Sciatic nerve (tissue), 2 donors: ENCODE data around the gene PRDM16. TPM values are rescaled to one million over a fixed set of nuclear protein-coding genes. Genes with fewer than 3 reads are reported as not detected.

Source experiments
- ATAC-seq: fragments of 200-7000 bp; cut with Tn5 transposase; one replicate; pipeline ENCODE4 v1.9.1; 2020; ENCODE audit warnings: mild to moderate bottlenecking, moderate library complexity
- DNase-seq: peaks from one replicate; pipeline ENCODE4 v3.0.0-alpha.2; 2020; ENCODE audit warnings: low spot score
- intact Hi-C: fragments of 100-400 bp; cut with DNase I; formaldehyde crosslinking; loops from one replicate; pipeline ENCODE4 v1.14.2; 2022
- total RNA-seq: library from RNA; stranded (reverse); fragmentation: NEBNext Ultra II Directional; extraction: Animal tissue kit (Norgen Biotek cat#: 25700); gene quantifications from one replicate; pipeline ENCODE4 v1.2.1, GENCODE V29; 2021
- donor health status: DM: no; HTN: no; CAD: no.
- donor health status: DM: no; HTN: no; CAD: no.

Gene PRDM16
- total RNA-seq, 1 donor from 2014 or later = 31.3 TPM

DNA sequence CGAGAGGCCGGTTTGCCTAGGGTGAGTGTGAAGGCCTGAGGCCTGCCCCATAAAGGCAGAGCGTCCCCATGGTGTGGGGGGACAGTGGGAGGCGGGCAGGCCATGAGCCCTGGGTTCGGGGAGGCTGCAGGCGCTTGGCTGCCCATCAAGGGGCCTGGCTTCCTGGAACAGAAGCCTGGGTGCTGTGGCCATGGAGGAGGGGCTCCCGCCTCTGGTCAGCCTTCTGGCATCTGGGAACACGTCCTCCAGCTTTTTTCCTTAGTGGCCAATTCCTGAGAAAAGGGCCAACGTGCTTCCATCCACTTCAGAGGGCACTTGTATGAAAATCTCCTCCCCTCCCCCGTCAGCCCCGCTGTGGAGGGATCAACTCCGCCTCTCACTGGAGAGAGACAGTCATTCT lies 58.7 kb downstream of the PRDM16 start:
- DNase-seq = no peak
- intact Hi-C loops = no loop called here

DNA sequence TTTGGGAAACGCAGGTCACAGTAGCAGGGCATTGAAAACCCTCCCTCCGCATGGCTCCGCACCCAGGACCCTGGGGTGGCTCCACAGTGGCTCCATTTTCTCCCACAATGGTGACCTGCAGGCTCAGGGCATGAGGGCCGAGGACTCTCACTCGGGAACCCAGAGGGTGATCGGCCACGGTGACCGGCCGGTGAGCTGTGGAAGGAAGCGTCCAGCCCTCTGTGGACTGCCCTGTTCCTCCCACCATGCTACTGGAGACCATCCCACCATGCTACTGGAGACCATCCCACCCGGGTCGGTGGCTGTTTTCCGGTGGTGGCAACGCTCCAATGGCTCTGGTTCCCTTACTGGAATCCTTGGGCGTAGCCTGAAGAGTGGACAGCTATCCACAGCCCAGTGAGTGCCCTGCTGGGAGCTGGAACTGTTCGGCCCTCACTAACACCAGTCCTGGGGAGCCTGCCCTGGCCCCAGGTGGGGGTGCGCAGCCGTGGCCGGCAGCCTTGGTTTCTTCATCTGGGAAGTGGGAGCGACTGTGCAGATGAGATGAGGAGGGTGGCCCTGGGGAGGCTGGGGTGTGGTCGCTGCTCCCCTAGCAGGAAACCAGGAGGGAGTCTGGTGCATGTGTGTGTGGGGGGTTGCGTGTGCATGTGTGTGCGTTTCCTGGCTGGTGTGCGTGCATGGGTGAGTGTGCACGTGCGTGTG lies 59.6 kb downstream of the PRDM16 start:
- ATAC-seq (no peak), DNase-seq (no peak)
- intact Hi-C loops = no loop called here

More for the DNA sequence above, 58.7 kb downstream of the PRDM16 start:
- peak; percentile 12 for ATAC-seq

DNA sequence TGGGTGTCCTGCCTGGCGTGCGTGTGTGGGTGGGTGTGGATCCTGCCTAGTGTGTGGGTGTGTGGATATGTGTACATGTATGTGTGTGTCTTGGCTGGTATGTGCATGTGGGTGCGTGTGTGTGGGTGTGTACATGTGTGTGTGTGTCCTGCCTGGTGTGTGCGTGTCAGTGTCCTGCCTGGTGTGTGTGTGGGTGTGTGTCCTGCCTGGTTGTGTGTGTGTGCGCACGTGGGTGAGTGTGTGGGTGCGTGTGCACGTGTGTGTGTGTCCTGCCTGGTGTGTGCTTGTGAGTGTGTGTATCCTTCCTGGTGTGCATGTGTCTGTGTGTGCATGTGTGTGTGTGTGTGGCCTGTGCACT lies 60.1 kb downstream of the PRDM16 start:
- ATAC-seq = no peak
- intact Hi-C loops = no loop called here
- DNase-seq = no peak

DNA sequence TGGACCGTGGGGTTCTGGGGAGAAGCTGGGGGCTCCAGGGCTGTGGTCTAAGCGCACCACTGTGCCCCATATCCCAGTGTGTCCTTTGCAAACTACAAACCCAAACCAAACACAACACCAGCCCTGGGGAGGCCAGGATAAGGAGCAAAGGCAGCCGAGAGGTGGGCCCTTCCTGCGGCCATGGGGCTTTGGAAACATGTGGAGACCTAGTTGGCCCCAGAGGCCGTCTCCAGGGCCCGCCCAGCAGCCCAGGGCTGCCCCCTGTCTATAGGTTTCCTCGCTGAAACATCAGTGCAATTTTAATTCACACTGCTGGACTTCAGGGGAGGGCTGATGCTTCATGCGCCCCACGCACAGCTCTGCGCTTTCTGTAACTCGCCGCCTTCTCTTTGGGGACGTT lies 61.3 kb downstream of the PRDM16 start:
- no peak for ATAC-seq
- intact Hi-C loops = no loop called here
- DNase-seq = no peak

DNA sequence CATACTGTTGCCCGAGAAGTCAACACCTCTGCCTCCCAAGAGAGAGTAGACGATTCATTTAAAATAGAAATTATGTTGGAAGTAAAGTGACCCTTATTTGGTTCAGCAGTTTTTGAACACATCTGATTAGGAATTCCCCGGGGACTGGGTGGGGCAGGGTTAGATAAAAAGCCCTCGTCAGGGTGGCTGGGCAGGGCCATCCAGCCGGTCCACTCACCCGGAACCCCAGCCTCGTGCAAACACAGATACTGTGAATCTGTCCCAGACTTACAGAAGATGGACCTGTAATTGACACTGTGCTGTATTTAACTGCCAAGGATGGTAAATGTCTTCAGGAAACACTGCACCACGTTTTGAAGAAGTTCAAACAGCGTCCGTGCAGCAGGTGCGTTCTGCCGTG lies 63.7 kb downstream of the PRDM16 start:
- DNase-seq = no peak
- intact Hi-C loops = no loop called here

DNA sequence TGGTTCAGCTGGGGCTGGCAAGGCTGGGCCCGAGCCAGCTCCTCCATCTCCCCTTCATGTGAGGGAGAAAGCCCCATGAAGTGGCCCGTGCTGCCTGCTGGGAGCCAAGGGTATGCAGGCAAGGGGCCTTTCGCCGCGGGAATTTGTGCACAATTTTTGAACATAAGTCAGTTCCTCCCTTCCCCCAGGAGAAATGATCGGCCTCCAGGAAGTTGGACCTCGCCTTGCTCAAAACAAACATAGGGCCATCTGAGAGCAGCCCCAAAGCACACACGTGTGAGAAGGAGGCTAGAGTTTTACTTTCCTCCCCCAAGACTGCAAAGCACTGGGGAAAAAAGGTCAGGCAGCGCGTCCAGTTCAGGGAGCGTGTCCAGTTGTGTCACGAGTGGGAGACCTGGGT lies 64.7 kb downstream of the PRDM16 start:
- intact Hi-C loops = no loop called here
- no peak for DNase-seq
- no peak for ATAC-seq

More for the DNA sequence above, 63.7 kb downstream of the PRDM16 start:
- ATAC-seq = no peak

DNA sequence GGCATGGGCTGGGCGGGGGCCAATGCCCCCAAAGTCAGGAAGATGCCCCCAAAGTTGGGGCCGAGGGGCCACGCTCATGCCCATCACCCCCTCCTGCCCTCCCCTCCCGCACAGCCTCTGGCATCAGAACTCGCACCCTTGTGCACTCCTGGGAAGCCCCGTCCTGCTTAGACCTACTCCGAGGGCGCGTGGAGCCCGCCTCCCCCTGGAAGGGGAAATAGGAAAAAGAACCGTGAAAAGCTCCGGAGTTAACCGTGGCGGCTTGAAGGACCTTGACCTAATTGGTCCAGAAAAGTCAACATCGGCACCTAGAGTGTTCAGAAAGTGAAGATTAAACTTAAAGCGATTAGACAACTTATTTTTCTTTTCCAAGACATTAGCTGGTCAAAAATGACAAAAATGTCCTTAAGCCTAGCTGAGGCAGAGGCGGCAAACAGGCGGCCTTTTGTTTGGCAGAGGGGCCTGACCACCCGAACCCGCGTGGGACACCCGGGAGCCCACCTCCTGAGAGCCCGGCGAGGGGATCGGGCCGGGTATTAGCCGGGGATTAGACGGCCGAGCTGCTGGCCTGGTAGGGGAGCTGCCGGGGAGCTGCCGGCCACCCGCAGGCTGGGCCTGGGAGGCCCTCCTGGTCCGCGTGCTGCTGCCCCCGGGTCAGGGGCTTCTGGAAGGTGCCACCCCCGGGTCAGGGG lies 65.5 kb downstream of the PRDM16 start:
- no peak for DNase-seq
- intact Hi-C loops = no loop called here
- ATAC-seq = no peak

DNA sequence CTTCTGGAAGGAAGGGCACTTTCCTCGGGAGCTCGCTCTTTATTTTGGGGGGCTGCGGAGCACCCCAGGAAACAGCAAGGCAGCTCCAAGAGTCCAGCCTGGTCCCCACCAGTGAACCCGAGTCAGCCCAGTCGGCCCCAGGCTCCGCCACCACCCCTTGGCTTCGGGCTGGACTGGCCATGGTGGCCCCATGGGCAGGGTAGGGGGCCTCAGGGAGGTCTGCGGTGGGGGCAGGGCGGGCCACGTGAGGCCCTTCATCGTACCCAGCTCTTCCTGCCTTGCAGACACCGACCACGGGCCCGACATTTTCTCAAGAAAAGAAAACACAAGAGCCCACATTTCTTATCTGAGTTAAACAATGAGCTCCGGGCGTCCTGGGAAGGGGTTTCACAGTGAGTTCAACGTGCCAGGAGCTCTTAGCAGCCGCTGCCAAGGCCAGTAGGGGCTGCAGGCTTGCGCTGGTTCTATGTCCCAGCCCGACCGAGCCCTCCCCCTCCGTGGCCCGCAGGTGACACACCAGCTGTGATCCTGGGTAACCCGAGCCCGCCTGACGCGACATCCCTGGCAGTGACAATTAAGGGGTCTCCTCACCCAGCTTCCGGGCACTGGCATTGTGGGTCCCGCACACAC lies 66.2 kb downstream of the PRDM16 start:
- ATAC-seq (no peak), DNase-seq (no peak)
- intact Hi-C loops = no loop called here

DNA sequence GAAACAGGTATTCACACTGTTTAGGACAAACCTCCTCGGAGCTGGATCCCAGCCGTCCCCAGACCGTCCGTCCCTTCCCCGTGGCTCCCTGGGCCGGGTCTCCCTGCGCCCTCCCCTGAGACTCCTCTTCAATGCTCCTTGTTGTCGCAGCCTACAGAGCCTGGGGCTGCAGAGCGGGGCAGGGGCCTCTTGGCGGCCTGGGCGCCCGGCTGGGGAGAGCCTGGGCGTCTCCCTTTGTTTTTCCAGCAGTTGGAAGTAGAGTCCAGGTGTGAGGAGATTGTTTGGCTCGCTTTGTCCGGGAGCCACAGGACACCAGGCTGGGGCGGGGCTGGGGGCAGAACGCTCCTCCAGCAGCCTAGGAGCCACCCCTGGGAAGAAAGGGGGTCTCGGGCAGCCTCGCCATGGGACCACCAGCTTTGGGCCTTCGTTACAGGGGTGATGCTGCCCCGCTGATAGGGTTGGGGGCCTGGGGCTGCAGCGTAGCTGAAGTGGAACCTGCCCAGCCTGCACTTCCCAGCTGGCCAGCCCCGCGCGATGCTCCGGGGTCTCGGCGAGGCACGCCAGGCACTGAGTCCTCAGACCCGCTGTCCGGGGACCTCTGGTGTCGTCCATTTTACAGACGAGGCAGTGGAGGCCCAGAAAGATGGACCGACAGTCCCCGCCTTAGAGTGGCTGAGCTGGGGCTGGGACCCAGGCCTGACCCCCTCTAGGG lies 66.9 kb downstream of the PRDM16 start:
- DNase-seq (no peak), ATAC-seq (no peak)
- intact Hi-C loops = no loop called here

DNA sequence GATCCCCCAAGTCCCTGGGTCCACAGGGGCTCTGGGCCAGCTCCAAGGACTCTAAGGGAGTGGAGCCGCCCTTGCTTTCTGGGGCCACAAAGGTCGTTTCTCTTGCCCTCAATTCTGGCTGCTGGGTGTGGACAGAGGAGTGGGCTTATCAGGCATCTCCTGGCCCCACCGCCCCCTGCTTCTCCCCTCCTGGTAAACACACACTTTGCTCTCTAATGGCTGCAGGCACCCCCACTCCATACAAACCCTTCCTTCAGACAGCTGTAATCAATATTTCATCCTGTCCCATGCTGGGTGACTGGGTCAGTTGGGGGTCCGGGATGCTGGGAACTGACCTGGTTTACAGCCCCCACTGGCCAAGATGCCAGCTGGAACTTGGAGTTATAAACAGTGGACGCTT lies 67.5 kb downstream of the PRDM16 start:
- DNase-seq (no peak), ATAC-seq (no peak)
- intact Hi-C loops = no loop called here

DNA sequence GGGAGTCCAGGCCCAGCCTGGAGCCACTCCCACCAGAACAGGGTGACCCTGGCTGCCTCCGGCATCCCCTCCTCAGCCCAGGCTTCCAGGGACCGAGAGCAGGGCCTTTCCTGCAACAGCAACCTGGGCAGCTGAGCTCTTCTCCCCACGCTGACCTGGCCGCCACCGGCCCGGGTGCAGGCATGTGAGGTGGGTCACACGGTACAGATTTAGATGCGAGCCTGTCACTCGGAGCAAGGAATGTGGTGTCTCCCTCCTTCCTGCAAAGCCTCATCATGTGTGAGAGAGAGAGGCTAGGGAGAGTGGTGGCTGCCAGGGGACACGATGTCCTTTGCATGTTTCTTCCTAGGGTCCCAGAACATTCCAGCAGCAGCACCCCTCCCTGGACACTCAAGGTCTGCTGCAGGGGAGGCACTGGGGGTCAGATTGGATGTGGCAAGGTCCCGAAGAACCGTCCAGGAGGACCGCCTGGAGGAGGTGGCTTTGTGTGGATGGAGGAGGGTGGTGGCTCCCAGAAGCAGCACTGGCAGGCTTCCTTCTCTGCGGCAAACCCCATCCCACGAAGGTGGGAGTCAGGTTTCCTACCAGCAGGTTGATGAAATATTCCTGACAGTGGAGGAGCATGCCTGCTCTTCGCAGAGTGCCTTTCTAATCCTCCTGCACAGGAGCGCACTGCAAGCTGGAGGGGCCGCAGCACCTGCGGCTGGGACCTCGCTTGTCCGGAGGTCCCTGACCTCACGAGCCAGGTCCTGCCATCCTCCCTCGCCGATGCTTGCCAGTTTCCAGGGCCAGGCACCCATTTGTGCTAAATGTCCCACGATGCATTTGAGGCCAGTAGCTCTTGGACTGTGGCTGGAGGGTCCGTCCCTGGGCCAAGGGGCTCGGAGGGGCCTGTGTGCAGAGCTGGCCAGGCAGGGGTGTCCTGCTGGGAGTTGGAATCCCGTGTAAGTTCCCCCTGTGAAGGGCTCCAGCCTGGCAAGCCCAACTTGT lies 68.4 kb downstream of the PRDM16 start:
- DNase-seq = no peak
- ATAC-seq = no peak
- intact Hi-C loops = no loop called here

DNA sequence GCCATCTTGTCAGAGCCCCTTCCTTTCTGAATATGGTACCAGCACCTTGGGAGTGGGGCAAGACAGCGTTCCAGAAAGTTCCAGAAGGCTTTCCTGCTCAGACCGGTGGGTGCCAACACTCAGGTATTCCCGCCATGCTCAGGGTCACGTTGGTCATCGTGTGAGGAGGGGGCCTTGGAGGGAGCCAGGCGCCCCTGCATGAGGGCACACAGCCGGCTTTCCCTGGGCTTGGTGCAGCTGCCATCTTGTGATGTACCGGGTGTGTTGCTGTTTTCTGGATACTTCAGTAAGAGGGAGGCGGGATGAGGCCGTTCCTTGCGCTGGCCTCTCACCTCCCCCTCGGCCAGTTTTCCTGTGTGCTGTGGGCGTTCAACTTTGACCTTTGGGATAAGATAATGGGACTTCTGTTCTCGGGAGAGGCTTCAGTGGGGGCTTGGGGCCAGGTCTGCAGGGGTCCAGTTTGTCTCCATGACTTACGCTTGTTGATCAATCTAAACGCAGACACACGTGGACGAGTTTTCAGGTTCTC lies 69.7 kb downstream of the PRDM16 start:
- ATAC-seq (peak; percentile 7), DNase-seq (no peak)
- intact Hi-C loops = no loop called here

DNA sequence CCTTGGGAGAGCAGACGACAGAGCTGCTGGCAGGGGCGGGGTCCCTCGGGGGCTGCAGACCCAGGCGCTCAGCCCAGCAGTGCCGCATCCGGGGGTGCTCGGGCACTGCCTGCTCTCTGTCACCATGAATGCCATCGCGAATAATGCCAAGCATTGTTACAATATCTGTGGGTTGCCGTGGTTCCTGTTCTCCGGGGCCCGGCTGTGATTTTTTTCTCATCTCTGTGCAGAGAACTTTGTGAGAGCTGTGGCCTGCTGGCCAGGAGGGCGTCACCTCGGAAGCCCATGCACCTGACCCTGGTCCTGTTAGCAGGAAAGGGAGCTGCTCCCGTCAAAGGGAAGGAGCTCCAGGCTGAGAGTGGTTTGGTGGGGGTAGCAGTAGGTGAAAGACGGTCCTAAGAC lies 70.4 kb downstream of the PRDM16 start:
- intact Hi-C loops = no loop called here
- DNase-seq (no peak), ATAC-seq (peak; percentile 70)

DNA sequence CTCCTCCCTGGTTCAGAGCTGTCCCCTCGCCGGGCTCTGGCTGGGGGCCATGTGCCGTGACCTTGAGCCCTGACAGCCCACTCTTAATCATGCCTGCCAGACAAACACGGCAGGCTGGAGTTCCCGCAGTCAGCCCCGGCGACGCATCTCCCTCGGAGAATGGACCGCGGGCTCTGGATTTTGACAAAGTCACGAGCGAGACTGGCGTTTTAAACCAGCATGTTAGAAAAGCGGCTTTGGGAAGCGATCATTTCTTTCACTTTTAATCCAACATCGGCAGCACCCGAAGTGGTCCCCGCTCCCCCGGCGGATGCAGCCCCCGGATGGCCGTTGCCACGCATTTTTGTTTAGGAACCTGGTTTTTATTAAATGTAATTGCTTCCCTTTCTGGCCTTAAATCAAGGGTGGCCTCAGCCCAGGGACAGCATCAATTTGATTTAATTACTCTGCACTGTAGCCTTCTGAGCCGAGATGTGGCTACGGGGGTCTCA lies 70.9 kb downstream of the PRDM16 start:
- no peak for ATAC-seq
- DNase-seq = no peak
- intact Hi-C loops = no loop called here

DNA sequence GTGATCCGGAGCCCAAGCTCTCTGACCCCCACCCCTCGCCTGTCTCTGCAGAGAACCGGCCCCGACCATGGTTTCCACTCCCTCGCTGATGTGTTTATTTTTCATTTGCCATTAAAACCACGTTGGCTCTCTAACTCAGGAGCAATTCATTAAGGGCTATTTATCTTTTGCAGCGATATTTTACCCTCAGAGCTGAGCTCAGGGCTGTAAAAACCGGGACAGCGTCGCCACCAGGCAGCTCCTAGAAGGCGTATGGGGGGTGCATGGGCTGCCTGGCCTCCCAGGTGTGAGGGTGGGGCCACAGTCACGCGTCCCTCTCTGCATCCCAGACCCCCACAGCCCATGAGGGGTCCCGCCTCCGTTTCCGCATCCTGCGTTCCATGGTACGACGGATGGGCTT lies 71.4 kb downstream of the PRDM16 start:
- no peak for ATAC-seq
- DNase-seq = no peak
- intact Hi-C loops = no loop called here

DNA sequence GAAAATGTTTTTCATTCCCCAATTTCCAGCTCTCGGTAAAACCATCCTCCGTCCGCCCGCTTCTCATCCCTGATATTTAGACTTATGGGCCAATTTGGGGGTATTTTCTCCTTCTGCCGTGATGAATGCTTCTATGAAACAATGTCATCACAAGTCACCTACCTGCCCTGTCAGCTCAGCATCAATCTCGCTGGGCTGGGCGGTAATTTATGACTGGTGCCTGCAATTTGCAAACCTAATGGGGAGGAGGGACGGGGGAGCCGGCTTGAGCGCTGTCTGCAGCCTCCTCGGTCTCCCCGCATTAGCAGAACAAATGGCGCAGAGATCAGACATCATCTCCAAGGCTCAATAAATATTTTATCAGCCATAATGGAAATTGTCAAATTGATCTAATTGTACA lies 72.1 kb downstream of the PRDM16 start:
- intact Hi-C loops = no loop called here
- DNase-seq = no peak
- ATAC-seq = no peak

DNA sequence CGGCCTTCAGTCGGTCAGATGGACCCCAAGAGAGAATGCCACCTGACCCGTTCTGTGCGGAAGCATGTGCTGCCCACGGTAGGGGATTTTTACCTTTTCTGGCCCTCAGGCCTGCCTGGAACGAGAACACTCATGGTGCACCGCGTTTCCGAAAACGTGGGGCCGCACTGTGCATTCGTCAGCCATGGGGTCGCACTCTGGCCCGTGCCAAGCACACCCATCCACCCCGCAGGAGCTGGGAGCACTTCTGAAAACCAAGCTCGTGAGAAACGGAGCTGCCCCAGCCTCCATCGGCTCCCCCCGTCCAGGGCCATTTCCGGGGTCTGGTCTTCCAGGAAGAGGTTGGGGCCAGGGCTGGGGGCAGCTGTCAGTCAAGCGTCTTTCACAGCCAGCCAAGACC lies 72.8 kb downstream of the PRDM16 start:
- intact Hi-C loops = no loop called here
- no peak for DNase-seq
- ATAC-seq = no peak

DNA sequence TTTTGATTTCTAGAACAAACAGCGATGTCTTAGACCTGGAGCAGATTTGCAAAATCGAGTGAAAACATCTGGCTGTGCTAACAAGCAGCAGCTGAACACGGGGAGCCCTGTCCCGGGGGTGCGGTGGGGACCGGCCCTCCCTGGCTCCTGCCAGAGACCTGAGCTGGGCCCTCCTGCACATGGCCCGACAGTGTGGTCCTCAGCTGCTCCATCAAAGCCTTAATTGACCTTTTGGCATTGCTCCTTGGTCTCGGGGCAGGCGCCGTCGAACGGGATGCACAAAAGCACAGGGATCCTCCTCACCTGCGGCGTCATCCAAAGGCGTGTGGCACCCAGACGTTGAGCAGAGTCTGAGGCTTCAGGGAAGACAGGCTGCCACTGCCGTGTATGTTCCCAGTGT lies 73.2 kb downstream of the PRDM16 start:
- intact Hi-C loops = no loop called here
- DNase-seq = no peak
- no peak for ATAC-seq
